ENCODE results near the gene SURF1. TPM values are rescaled to one million over a fixed set of nuclear protein-coding genes. Genes with fewer than 3 reads are reported as not detected.

Gene SURF1
- total RNA-seq, 1 experiment from 2014 or later: 45.6 TPM

DNA sequence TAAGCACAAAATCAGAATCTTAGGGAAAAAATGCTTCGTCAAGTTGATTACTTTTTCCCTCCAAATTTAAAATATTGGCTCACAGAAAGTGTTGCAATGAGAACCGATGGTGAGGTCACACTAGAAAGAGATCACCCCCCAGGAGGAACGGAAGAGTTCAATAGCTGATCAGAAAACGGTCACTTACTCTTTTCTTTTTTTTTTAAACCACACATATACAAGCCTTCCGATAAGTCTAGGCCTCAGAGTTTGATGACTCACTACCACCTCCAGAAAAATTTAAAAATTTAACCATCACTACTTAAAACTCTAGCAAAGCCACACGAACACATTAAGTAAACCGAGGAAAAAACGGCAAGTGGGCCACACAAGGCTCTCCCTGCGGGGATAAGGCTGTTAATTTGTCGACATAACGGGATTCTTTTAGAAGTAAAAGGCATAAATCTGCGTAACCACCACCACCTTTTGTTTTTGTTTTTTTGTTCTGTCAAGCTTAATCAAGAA, 18.4 kb upstream of the SURF1 start:
- TSS peak; percentile 87 for BruUV-seq (replicated peaks)
- no peak for ATAC-seq
- Histone ChIP-seq H3K27me3 (ENCODE audit: control insufficient read depth, insufficient read depth, low read length) (no peaks in the 10 kb centered on the region), H3K9me3 (ENCODE audit: control insufficient read depth, insufficient read depth, low read depth, low read length) (no peaks in the 10 kb centered on the region), H3K4me1 (ENCODE audit: control insufficient read depth, insufficient read depth, low read length) (peaks cover 15% of the 10 kb centered on the region), H3K27ac (ENCODE audit: low read length) (peak overlapping the region; percentile 94), H3K36me3 (ENCODE audit: control insufficient read depth, insufficient read depth, low read length) (peaks cover 5% of the 10 kb centered on the region; the same call in 1 of the 2 replicates), H3K4me3 (ENCODE audit: low read depth in 2 of 2, low read length in 2 of 2) (peak overlapping the region; percentile 87 to 97)
- ChIA-PET POLR2A (no interaction called here), CTCF (no interaction called here)
- intact Hi-C loops (cut with micrococcal nuclease; ENCODE audit: unreplicated experiment): no loop called here
- TF ChIP-seq POLR2AphosphoS5 (IDR thresholded peaks at IDR 0.05; ENCODE audit: low read depth, low read length): no peak
- no peak for TF ChIP-seq SIN3A (IDR thresholded peaks at IDR 0.05; ENCODE audit: borderline replicate concordance, insufficient read depth, low read depth, low read length)
- TF ChIP-seq CTCF (IDR thresholded peaks at IDR 0.05): no peak
- TF ChIP-seq, protein P1, sequence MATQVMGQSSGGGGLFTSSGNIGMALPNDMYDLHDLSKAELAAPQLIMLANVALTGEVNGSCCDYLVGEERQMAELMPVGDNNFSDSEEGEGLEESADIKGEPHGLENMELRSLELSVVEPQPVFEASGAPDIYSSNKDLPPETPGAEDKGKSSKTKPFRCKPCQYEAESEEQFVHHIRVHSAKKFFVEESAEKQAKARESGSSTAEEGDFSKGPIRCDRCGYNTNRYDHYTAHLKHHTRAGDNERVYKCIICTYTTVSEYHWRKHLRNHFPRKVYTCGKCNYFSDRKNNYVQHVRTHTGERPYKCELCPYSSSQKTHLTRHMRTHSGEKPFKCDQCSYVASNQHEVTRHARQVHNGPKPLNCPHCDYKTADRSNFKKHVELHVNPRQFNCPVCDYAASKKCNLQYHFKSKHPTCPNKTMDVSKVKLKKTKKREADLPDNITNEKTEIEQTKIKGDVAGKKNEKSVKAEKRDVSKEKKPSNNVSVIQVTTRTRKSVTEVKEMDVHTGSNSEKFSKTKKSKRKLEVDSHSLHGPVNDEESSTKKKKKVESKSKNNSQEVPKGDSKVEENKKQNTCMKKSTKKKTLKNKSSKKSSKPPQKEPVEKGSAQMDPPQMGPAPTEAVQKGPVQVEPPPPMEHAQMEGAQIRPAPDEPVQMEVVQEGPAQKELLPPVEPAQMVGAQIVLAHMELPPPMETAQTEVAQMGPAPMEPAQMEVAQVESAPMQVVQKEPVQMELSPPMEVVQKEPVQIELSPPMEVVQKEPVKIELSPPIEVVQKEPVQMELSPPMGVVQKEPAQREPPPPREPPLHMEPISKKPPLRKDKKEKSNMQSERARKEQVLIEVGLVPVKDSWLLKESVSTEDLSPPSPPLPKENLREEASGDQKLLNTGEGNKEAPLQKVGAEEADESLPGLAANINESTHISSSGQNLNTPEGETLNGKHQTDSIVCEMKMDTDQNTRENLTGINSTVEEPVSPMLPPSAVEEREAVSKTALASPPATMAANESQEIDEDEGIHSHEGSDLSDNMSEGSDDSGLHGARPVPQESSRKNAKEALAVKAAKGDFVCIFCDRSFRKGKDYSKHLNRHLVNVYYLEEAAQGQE (IDR thresholded peaks at IDR 0.05; ENCODE audit: insufficient read depth in 1 of 2, low read depth in 2 of 2, low read length in 1 of 2): no peak
- no peak for TF ChIP-seq TCF7L2 (IDR thresholded peaks at IDR 0.05; ENCODE audit: low read depth, low read length)
- in situ Hi-C loops (cut with HindIII; ENCODE audit: low pct_unique_long_range_greater_than_20kb, low sequenced_read_pairs): no loop called here
- no peak for DNase-seq (ENCODE audit: low read depth, low spot score)

GRCh38 chr9:133372144-133372543, 15.9 kb upstream of the SURF1 start:
- BruUV-seq (replicated peaks): no TSS peak
- intact Hi-C loops (cut with micrococcal nuclease; ENCODE audit: unreplicated experiment) (no loop called here), in situ Hi-C loops (cut with HindIII; ENCODE audit: low pct_unique_long_range_greater_than_20kb, low sequenced_read_pairs) (no loop called here)
- H3K27ac ChIP-seq (ENCODE audit: low read length): no peak overlapping the region
- peaks cover 18% of the 10 kb centered on the region for H3K4me1 ChIP-seq (ENCODE audit: control insufficient read depth, insufficient read depth, low read length)
- DNase-seq (ENCODE audit: low read depth, low spot score) (no peak), ATAC-seq (no peak)
- TF ChIP-seq SIN3A (IDR thresholded peaks at IDR 0.05; ENCODE audit: borderline replicate concordance, insufficient read depth, low read depth, low read length) (no peak), POLR2AphosphoS5 (IDR thresholded peaks at IDR 0.05; ENCODE audit: low read depth, low read length) (no peak), TCF7L2 (IDR thresholded peaks at IDR 0.05; ENCODE audit: low read depth, low read length) (no peak), CTCF (IDR thresholded peaks at IDR 0.05) (no peak)
- TF ChIP-seq, protein P1 (IDR thresholded peaks at IDR 0.05; ENCODE audit: insufficient read depth in 1 of 2, low read depth in 2 of 2, low read length in 1 of 2): no peak
- ChIA-PET POLR2A (no interaction called here), CTCF (no interaction called here)
- H3K27me3 ChIP-seq (ENCODE audit: control insufficient read depth, insufficient read depth, low read length): no peaks in the 10 kb centered on the region
- H3K4me3 ChIP-seq (ENCODE audit: low read depth in 2 of 2, low read length in 2 of 2): no peak overlapping the region
- peaks cover 5% of the 10 kb centered on the region; the same call in 1 of the 2 replicates for H3K36me3 ChIP-seq (ENCODE audit: control insufficient read depth, insufficient read depth, low read length)
- H3K9me3 ChIP-seq (ENCODE audit: control insufficient read depth, insufficient read depth, low read depth, low read length): no peaks in the 10 kb centered on the region
